Fibroblast of skin of scalp (primary cell): ENCODE data around the gene SEC31A.
"Not testable (repeated sequence)": the region's sequence is repeated elsewhere in the genome, so short reads cannot be mapped to it uniquely, and the experiment has no call there.

ENCODE experiments used
- DNase-seq: peaks from one replicate; pipeline ENCODE4 v3.0.0-alpha.2; 2013

Gene SEC31A

DNA sequence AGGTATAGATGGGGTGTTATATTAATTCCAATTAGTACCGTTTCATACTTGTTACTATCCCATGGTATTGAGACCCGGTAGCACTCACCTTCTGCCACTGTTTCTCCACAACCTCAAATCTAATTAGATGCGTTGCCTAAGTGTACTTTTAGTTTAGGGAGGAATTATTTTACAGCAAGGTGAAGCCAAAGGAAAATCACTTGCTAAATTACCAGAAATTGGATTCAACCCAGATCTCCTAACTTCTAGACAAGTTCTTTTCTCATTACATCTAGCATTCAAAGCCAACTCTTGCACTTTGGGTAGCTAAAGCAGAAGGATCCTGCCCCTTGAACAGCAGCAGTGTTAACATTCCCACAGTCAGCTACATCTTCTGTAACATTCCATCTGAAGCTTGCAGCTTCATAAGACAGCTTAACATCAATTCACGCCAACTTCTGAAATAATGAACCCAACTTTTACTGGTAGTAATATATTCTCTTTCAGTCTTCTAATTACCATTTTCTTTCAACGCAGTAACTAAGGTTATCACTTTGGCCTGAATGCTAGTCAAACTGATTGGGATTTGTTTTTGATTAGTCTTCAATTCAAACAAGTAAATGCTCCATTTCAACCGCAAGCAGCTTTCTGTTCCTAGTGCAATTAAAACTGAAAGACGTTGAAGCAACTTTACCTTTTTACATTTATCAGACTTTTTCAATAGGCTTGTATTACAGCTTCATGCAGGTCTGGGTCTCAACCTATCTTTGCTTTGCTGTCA is 934 bp upstream of the SEC31A start:
- DNase-seq: peak; percentile 23

DNA sequence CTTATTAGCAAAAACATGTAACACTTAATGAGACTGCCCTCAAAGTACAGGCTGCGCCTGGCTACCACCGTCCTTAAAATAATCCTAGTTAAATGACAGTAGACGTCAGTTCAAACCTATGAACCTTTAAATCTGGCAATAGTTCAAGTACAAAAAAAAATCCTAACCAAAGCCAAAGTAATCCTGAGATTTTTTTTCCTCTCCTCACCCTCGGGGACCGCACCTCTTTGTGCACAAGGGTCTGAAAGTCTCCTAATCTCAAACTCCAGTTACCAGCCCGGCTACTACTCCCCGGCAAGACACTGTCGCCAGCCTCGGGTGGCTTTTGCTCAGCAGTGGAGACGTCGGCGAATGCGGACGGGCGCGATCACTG is 439 bp downstream of the SEC31A start:
- DNase-seq: no peak

- DNase-seq: no peak
Measured at GRCh38 chr4:82889287-82889686, 1.7 kb downstream of the SEC31A start.

- DNase-seq: no peak
Measured at GRCh38 chr4:82886147-82886942, 4.6 kb downstream of the SEC31A start.

DNA sequence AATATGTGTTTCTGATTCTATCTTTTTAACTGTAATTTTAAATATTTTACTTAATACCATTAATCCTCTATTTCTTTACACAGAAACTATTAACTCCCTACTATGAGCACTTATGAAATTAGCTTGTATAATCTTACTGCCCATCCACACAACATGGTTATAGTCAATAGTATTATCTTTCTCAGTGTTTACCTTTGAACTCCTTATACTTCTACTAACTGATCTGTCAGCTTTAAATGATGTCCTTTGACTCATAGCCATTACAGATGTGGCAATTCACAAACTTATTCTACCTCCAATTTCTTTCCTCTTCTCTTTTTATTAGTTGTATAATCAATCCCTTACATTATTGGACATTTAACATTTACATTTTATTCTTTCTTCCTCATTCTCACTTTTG is 5.5 kb downstream of the SEC31A start:
- no peak for DNase-seq

- no peak for DNase-seq
Measured at GRCh38 chr4:82868572-82868971, 22.4 kb downstream of the SEC31A start.

DNA sequence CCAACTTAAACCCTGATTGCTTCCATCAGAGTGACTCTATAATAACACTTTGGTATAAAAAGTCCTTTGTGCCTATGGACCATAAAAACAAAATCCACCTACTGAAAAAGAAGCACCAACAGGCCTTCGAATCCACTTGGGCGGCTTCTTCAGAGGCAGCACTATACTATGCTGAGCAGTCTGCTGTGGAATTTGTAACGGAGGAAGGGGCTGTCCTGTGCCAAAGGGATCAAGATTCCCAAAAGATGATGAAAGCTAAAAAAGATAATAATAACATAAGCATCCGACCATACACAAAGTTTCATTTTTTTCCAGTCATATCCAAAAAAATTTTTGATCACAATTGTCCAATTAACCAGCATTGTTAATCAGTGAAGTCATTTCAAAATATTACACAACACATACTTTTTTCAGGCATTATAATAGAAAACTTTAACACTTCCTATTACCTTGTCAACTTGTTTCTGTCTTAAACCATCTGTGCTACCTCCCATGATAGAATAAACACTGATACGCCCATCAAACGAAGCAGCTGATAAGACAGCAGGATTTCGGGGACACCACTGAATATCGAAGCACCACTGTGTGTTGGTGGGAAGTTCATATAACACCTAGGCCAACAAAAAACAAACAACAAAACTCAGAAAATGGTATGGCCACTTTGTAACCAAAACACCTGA is 24.1 kb downstream of the SEC31A start:
- peak; percentile 61 for DNase-seq

GRCh38 chr4:82866033-82866432 is 24.9 kb downstream of the SEC31A start:
- not testable (repeated sequence) for DNase-seq

GRCh38 chr4:82865592-82865991 is 25.4 kb downstream of the SEC31A start:
- DNase-seq: peak; percentile 87

DNA sequence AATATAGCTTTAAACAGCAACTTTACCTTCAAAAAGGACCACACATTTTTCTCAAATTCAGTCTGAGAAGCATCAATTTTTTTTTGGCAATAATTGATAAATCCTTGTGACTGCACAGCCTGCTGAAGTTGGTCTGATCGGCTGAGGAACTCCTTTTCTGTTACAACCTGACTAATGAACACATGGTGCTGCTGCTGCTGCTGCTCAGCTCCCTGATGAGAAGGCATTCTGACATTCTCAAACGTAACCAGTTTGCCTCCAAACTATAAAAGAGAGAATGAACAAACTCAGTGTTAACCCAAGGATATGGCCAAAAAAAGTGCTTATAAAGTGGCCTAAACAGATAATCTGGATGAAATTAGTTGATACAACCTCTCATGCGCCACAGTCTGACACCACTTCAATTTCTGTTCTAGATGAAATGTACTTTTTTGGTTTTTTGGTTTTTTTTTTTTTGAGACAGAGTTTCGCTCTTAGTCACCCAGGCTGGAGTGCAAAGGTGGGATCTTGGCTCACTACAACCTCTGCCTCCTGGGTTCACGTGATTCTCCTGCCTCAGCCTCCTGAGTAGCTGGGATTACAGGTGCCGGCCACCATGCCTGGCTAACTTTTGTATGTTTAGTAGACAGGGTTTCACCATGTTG is 26.5 kb downstream of the SEC31A start:
- DNase-seq: no peak

GRCh38 chr4:82861529-82861928 is 29.4 kb downstream of the SEC31A start:
- DNase-seq: no peak

DNA sequence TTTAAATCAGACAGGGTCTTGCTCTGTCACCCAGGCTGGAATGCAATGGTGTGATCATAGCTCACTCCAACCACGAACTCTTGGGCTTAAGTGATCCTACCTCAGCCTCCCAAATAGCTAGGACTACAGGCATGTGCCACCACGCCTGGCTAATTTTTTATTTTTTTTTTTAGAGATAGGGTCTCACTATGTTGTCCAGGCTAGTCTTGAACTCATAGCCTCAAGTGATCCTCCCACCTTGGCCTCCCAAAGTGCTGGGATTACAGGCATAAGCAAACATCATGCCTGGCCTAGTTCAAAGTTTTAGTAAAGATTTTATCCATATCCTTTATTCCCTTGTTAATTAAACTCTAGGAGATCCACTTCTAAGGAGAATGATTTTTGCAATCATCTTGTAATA is 30.5 kb downstream of the SEC31A start:
- not testable (repeated sequence) for DNase-seq

GRCh38 chr4:82852751-82853285 is 38.1 kb downstream of the SEC31A start:
- no peak for DNase-seq

- peak; percentile 28 for DNase-seq
Measured at GRCh38 chr4:82851885-82852750, 38.8 kb downstream of the SEC31A start.

- no peak for DNase-seq
Measured at GRCh38 chr4:82851318-82851717, 39.6 kb downstream of the SEC31A start.

- no peak for DNase-seq
Measured at GRCh38 chr4:82850684-82851083, 40.3 kb downstream of the SEC31A start.

GRCh38 chr4:82848706-82849105 is 42.2 kb downstream of the SEC31A start:
- DNase-seq: no peak

GRCh38 chr4:82842593-82842992 is 48.4 kb downstream of the SEC31A start:
- peak; percentile 24 for DNase-seq

DNA sequence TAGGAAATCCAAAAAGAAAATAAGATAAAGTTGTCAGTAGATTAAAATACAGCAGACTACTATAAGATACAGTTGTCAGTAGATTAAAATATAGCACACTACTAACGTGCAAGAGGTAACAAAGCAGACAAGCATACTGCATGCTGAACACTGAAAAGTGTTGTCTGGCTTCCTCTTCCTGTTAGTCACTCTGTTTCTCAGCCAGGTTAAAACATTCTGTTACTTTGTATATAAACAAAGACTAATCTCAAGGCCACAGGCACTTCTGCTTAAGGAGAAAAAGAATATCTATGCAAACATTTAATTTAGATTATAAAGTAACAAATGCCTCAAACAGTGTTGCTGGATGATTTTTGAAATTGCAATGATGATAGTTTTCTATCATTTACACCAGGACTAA is 51.3 kb downstream of the SEC31A start:
- no peak for DNase-seq

GRCh38 chr4:82833696-82834313 is 57.1 kb downstream of the SEC31A start:
- DNase-seq: peak; percentile 79

DNA sequence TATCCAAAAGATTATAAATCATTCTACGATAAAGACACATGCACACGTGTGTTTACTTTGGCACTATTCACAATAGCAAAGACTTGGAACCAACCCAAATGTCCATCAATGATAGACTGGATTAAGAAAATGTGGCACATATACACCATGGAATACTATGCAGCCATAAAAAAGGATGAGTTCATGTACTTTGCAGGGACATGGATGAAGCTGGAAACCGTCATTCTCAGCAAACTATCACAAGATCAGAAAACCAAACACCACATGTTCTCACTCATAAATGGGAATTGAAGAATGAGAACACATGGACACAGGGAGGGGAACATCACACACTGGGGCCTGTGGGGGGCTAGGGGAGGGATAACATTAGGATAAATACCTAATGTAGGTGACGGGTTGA is 57.9 kb downstream of the SEC31A start:
- DNase-seq: not testable (repeated sequence)
